ENCODE results near the gene CYP19A1.

CYP19A1 gene

GRCh38 chr15:51338496-51338895 is at the start of gene CYP19A1:
CYP19A1 (minus strand) TSS chr15:51338596; CDS start chr15:51242912, 95,684 bp downstream.
- DNase-seq (ENCODE audit: low read depth in 3 of 3) = no peak

- no peak for DNase-seq (ENCODE audit: low read depth in 3 of 3)
Observed at GRCh38 chr15:51387699-51388041, 49.3 kb upstream of the CYP19A1 start.

GRCh38 chr15:51386960-51387698 is 48.7 kb upstream of the CYP19A1 start:
- DNase-seq (ENCODE audit: low read depth in 3 of 3) = no peak

DNA sequence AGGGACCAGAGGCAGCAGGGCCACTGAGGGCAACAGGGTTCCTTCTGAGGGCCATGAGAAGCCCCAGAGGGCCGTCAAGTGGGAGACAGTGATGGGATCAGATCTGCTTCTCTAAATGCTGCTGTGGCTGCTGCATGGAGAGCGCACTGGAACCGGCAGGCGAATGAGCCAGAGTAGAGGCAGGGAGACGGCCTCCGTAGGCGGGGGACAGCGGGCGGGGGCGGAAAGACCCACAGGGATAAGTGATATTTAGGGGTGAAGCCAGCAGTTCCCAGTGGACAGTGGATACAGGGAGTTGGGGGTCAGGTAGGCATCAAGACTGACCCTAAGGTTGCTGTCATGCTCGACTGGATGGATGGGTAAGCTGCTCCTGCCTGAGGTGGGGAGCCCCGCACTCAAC is 48.1 kb upstream of the CYP19A1 start:
- no peak for DNase-seq (ENCODE audit: low read depth in 3 of 3)

GRCh38 chr15:51386029-51386428 is 47.6 kb upstream of the CYP19A1 start:
- DNase-seq (ENCODE audit: low read depth in 3 of 3) = no peak

DNA sequence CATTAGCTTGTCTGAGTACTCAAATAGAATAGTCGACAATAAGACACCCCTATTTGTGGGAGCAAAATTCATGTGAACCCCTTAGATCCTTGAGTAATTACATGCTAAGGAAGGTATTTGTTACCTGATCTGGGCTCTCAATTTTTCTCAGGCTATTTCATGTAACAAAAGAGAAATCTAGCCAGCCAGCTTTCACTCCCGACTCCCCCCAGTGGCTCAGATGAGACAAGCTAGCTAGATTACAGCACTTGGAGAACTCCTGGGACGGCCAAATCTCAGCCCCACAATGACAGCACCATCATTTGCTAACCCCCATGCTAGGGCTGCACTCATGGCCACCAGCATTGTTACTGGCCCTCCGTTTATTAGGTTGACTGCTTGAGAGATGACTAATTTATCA is 44.4 kb upstream of the CYP19A1 start:
- no peak for DNase-seq (ENCODE audit: low read depth in 3 of 3)

- peak; percentile 4 to 17 (median 5) for DNase-seq (ENCODE audit: low read depth in 3 of 3)
Observed at GRCh38 chr15:51380999-51381806, 42.8 kb upstream of the CYP19A1 start.

- DNase-seq (ENCODE audit: low read depth in 3 of 3) = no peak
Observed at GRCh38 chr15:51379390-51379789, 41.0 kb upstream of the CYP19A1 start.

DNA sequence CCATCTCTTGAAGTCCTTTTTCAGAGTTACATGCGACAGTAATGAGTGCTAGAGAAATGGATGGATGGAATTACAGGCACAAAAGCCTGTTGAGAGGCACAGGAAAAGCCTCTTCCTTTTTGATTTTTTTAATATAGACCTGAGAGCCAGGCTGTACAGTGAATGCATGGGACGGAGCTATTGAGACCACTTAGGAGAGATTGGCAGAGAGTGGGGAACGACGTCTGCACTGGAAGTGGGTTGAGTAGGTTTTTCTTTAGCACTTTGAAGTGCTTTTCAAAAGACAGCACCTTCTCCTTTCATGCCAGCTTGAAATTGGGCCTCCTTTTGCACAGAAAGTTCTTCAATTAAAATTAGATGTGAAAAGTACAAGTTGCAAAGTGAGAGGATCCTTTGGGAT is 40.0 kb upstream of the CYP19A1 start:
- DNase-seq (ENCODE audit: low read depth in 3 of 3) = no peak

DNA sequence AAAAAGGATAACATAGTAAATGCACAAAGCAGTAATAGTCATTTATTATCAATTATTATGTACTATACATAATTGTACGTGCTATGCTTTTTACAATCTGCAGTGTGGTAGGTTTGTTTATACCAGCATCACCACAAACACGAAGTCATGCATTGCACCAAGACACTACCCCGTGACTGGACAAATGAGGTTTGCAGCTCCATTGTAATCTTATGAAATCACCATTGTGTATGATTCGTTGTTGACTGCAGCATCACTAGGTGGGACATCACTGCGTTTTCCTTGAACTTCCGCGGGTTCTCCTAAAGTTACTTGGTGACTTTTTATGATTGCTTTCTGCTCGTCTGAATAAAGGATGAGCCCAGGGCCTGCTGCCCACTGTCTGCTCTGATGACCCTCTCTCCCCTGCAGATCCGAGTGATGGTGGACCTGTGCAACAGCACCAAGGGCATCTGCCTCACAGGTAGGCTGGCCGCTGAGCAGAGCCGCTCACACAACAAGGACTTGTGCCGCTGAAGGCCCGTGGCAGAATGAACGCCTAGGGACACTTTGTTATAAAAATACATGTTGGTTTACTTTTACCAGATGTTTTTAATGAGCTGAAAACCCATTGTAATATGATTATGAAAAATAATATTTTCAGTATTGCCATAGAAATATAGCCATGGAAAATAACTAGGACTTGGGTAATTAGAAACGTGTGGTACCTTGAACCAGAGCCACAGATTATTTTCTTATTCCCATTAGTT is 38.8 kb upstream of the CYP19A1 start:
- DNase-seq (ENCODE audit: low read depth in 3 of 3) = no peak

GRCh38 chr15:51375966-51376640 is 37.7 kb upstream of the CYP19A1 start:
- no peak for DNase-seq (ENCODE audit: low read depth in 3 of 3)

DNA sequence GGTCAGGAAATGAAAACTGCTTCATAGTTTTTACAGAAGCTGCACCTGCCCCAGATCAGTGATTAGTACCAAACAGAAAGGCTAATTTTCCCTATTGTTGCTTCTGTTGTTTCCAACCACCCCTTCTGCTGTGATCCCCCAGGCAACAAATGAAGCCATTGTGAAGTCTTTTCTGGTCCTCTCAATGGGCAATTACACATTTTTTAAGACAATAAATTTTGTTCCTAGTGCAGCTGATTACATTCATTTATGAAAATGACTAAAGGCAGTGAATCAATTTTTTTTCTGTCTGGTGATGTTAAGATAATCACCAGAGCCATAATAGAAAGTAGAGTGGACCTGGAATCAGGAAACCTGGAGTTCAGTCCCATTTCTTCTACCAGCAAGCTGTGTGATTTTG is 35.7 kb upstream of the CYP19A1 start:
- no peak for DNase-seq (ENCODE audit: low read depth in 3 of 3)

DNA sequence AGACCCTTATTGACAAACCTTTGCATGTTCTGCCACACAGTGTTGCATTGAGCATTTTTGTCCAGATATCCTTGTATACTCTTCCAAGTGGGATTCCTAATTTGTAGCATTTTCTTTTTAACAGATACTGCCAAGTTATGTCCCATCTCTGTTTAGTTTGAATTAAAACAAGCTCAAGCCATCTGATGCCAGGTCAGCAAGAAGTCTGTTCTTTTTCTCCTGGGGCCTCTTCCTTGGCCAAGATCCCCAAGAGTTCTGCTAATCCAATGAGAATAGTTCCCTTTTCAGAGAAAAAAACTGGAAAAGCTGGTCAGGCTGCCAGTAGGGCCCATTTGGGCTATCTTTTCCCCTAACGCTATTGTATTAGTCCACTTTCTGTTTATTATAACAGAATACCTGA is 32.9 kb upstream of the CYP19A1 start:
- DNase-seq (ENCODE audit: low read depth in 3 of 3) = no peak

DNA sequence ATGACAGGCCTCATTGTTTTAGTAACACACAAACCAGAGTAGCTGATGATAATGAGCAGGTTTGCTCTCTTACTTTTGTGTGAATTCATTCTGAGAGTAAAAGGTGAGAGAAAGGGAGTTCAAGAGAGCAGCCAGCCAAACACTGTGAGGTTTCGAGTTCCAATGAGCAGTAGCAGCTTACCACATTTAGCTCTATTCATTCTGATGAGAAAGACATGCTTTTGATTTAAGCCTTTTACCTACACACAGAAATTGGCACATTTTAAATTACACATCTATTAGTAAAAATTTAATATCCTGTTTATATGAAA is 31.0 kb upstream of the CYP19A1 start:
- DNase-seq (ENCODE audit: low read depth in 3 of 3) = no peak

GRCh38 chr15:51368751-51369450 is 30.5 kb upstream of the CYP19A1 start:
- no peak for DNase-seq (ENCODE audit: low read depth in 3 of 3)

GRCh38 chr15:51368307-51368706 is 29.9 kb upstream of the CYP19A1 start:
- DNase-seq (ENCODE audit: low read depth in 3 of 3) = no peak

- no peak for DNase-seq (ENCODE audit: low read depth in 3 of 3)
Observed at GRCh38 chr15:51367322-51367976, 29.1 kb upstream of the CYP19A1 start.

- no peak for DNase-seq (ENCODE audit: low read depth in 3 of 3)
Observed at GRCh38 chr15:51366920-51367319, 28.5 kb upstream of the CYP19A1 start.

GRCh38 chr15:51366071-51366470 is 27.7 kb upstream of the CYP19A1 start:
- DNase-seq (ENCODE audit: low read depth in 3 of 3) = no peak

GRCh38 chr15:51365417-51365816 is 27.0 kb upstream of the CYP19A1 start:
- no peak for DNase-seq (ENCODE audit: low read depth in 3 of 3)

DNA sequence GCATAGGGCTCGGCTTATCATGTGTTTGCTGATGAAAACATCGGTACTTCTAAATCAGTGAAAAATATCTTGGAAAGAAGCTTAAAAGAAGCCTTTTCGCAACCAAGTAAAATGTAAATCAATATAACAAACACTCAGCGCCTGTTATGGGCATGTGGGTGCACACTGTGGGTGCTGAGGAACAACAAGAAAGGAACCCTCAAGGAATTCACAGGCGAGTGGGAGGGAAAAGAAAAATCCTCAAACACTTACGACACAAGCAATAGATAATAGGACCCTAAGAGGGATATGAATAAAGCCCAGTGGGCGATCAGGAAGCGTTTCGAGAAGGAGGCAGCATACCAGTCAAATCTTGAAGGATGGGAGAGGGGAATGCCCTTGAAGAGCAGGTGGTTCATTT is 25.0 kb upstream of the CYP19A1 start:
- DNase-seq (ENCODE audit: low read depth in 3 of 3) = no peak
